K562 (cell line): ENCODE data around the gene C19orf12. TPM values are rescaled to one million over a fixed set of nuclear protein-coding genes. Genes with fewer than 3 reads are reported as not detected.
A peak's percentile ranks its signal among the peaks of the same experiment; 100 is the strongest.

Experiments
- ATAC-seq: fragments of 200-7000 bp; cut with Tn5 transposase; 3 replicates; pipeline ENCODE4 v1.9.1; 2020; ENCODE audit warnings: moderate library complexity
- BruUV-seq: library from RNA; stranded (reverse); fragments of 400-500 nt; replicated peaks from 2 replicates; lab custom pipeline; 2021; lab: Mats Ljungman, UMichigan
- CTCF ChIA-PET: fragments of 300-600 bp; formaldehyde crosslinking; extraction: SDS; loops from one replicate; lab custom pipeline; 2021; ENCODE audit warnings: low intra/inter-chr PET ratio; lab: Yijun Ruan, JAX
- POLR2A ChIA-PET: fragments of 300-600, 350-650 bp; sonication (Branson Sonifier 250); formaldehyde crosslinking; extraction: SDS; loops from one replicate; lab custom pipeline; 2021; ENCODE audit warnings: antibody characterized with exemption, inconsistent platforms; lab: Yijun Ruan, JAX
- DNase-seq, 4 experiments: peaks; one replicate each; pipeline versions ENCODE4 v3.0.0 to v3.0.0-alpha.2; 2011 to 2018; ENCODE audit warnings: low spot score in 3 of 4, mixed read lengths in 3 of 4; ENCODE audit errors: extremely low read depth in 1 of 4
- FAIRE-seq: peaks from 2 replicates; lab custom pipeline; 2011; peaks lifted over from hg19 to GRCh38; lab: Jason Lieb, UNC
- H2AFZ ChIP-seq: 2 replicates; pipeline ENCODE4 v1.6.0; 2011; ENCODE audit warnings: low read depth, low read length, control low read depth, inconsistent platforms
- H3K27ac ChIP-seq: fragments of 200-600 bp; 3 replicates; pipeline ENCODE4 v1.8.0; 2011; ENCODE audit warnings: low read depth, mild to moderate bottlenecking, control low read depth, inconsistent platforms, low read length, moderate library complexity, mixed read lengths; ENCODE audit errors: extremely low read depth
- H3K27me3 ChIP-seq, 2 experiments: fragments of 300-600 bp in 1 of 2; 2 replicates in 1 of 2; 3 replicates in 1 of 2; pipeline versions ENCODE4 v1.6.0 to v1.8.0; 2011; ENCODE audit warnings: inconsistent platforms in 2 of 2, low read length in 2 of 2, mild to moderate bottlenecking in 1 of 2, mixed read lengths in 1 of 2, moderate library complexity in 1 of 2; ENCODE audit not compliant: control insufficient read depth in 2 of 2, insufficient read depth in 2 of 2
- H3K36me3 ChIP-seq: fragments of 300-600 bp; 3 replicates; pipeline ENCODE4 v1.8.0; 2011; ENCODE audit warnings: mild to moderate bottlenecking, low read length, inconsistent platforms; ENCODE audit not compliant: control insufficient read depth, insufficient read depth
- H3K4me1 ChIP-seq, 2 experiments: fragments of 200-600 bp in 1 of 2; replicated peaks in 1 of 2; 2 replicates in 1 of 2; 3 replicates in 1 of 2; pipeline versions ENCODE4 v1.5.1 to v1.8.0; 2011; ENCODE audit warnings: inconsistent platforms in 2 of 2, low read length in 2 of 2, mild to moderate bottlenecking in 1 of 2, mixed read lengths in 1 of 2, moderate library complexity in 1 of 2; ENCODE audit not compliant: control insufficient read depth in 2 of 2, insufficient read depth in 2 of 2
- H3K4me2 ChIP-seq: 2 replicates; pipeline ENCODE4 v1.6.1; 2011; ENCODE audit warnings: low read length, control low read depth, inconsistent platforms, mixed read lengths; ENCODE audit not compliant: insufficient read depth
- H3K4me3 ChIP-seq: fragments of 200-600 bp; sonication (generic), shearing (Covaris generic); 2 replicates; pipeline ENCODE4 v1.5.1; 2016; ENCODE audit warnings: control low read depth, inconsistent platforms
- H3K79me2 ChIP-seq: fragments of 200-600 bp; 3 replicates; pipeline ENCODE4 v1.8.0; 2011; ENCODE audit warnings: low read length, inconsistent platforms; ENCODE audit not compliant: control insufficient read depth, insufficient read depth
- H3K9ac ChIP-seq, 2 experiments: 2 replicates each; pipeline versions ENCODE4 v1.6.0 to v1.6.1; 2011; ENCODE audit warnings: low read depth in 2 of 2, low read length in 2 of 2, control low read depth in 1 of 2, inconsistent platforms in 1 of 2, mild to moderate bottlenecking in 1 of 2, mixed read lengths in 1 of 2; ENCODE audit not compliant: insufficient read depth in 1 of 2
- H3K9me1 ChIP-seq: one replicate; pipeline ENCODE4 v1.6.0; 2011; ENCODE audit warnings: inconsistent platforms, mild to moderate bottlenecking, low read length, moderate library complexity; ENCODE audit not compliant: control insufficient read depth, insufficient read depth
- H3K9me3 ChIP-seq: replicated peaks from 2 replicates; pipeline ENCODE4 v1.5.1; 2011; ENCODE audit warnings: low read depth, low read length, inconsistent platforms; ENCODE audit not compliant: control insufficient read depth, insufficient read depth
- H4K20me1 ChIP-seq: replicated peaks from 2 replicates; pipeline ENCODE4 v1.6.1; 2011; ENCODE audit warnings: low read length, inconsistent platforms, mixed read lengths; ENCODE audit not compliant: control insufficient read depth, insufficient read depth
- AFF4 ChIP-seq: sonication (generic); formaldehyde crosslinking; IDR thresholded peaks from 2 replicates; pipeline ENCODE4 v1.8.0; 2023; ENCODE audit warnings: mild to moderate bottlenecking, missing genetic modification reagents
- ARID3B ChIP-seq: fragments of 250-450 bp; sonication (Bioruptor Pico); IDR thresholded peaks from 2 replicates; pipeline ENCODE4 v1.4.0; 2020; ENCODE audit warnings: borderline replicate concordance
- BCOR ChIP-seq: fragments of 450-650 bp; IDR thresholded peaks from 2 replicates; pipeline ENCODE4 v1.6.1; 2016
- CHD4 ChIP-seq: fragments of 200-600 bp; sonication (generic); IDR thresholded peaks from 3 replicates; pipeline ENCODE4 v1.6.1; 2012; ENCODE audit warnings: low read depth, mild to moderate bottlenecking, mixed read lengths, low read length, inconsistent platforms; ENCODE audit not compliant: insufficient read depth, insufficient replicate concordance, poor library complexity, severe bottlenecking
- CREBBP ChIP-seq: IDR thresholded peaks from one replicate; pipeline ENCODE4 v1.6.1; 2012; ENCODE audit warnings: low read depth, mild to moderate bottlenecking, control low read depth, inconsistent platforms, low read length
- DMBX1 ChIP-seq: fragments of 250-450 bp; sonication (Bioruptor Pico); IDR thresholded peaks from 2 replicates; pipeline ENCODE4 v1.8.0; 2022; ENCODE audit warnings: inconsistent platforms, mild to moderate bottlenecking, moderate library complexity, borderline replicate concordance
- NFYB ChIP-seq: IDR thresholded peaks from 2 replicates; pipeline ENCODE4 v1.6.1; 2011; ENCODE audit warnings: mild to moderate bottlenecking, moderate library complexity; ENCODE audit not compliant: insufficient read length; ENCODE audit errors: extremely low read depth
- RAD51 ChIP-seq: fragments of 450-650 bp; IDR thresholded peaks from 2 replicates; pipeline ENCODE4 v1.7.1; 2016; ENCODE audit warnings: low read depth, mild to moderate bottlenecking, borderline replicate concordance
- RBM25 ChIP-seq: fragments of 200-400 bp; formaldehyde crosslinking; IDR thresholded peaks from 2 replicates; pipeline ENCODE4 v1.6.1; 2018; ENCODE audit warnings: low read length, low read depth, moderate library complexity; ENCODE audit not compliant: severe bottlenecking
- SLC30A9 ChIP-seq: fragments of 250-450 bp; sonication (Bioruptor Pico); IDR thresholded peaks from 2 replicates; pipeline ENCODE4 v1.8.0; 2022; ENCODE audit warnings: mild to moderate bottlenecking, moderate library complexity
- USF1 ChIP-seq: sonication (generic); formaldehyde crosslinking; IDR thresholded peaks from 2 replicates; pipeline ENCODE4 v1.9.0; 2022; ENCODE audit warnings: mild to moderate bottlenecking, missing genetic modification reagents
- USF2 ChIP-seq: sonication (generic); formaldehyde crosslinking; IDR thresholded peaks from 2 replicates; pipeline ENCODE4 v1.5.0; 2020; ENCODE audit warnings: missing genetic modification reagents
- ZNF263 ChIP-seq: sonication (generic); formaldehyde crosslinking; IDR thresholded peaks from 2 replicates; pipeline ENCODE4 v1.8.0; 2022; ENCODE audit warnings: mild to moderate bottlenecking, missing genetic modification reagents, borderline replicate concordance
- WGBS: fragments of 100-300 bp; shearing (Covaris generic); methylation state at CpG from one replicate; pipeline ENCODE4 v1.1.6; 2016; ENCODE audit warnings: low coverage, mixed read lengths; ENCODE audit not compliant: insufficient coverage; ENCODE audit errors: missing lambda C conversion rate; 5-methylcytosine and 5-hydroxymethylcytosine counted together
- in situ Hi-C: fragments of 300-500 bp; cut with MboI; formaldehyde crosslinking; loops from 4 replicates; pipeline ENCODE4 v1.15.0; 2018; ENCODE audit warnings: inconsistent platforms, mixed read lengths
- intact Hi-C: fragments of 100-400 bp; cut with micrococcal nuclease; formaldehyde crosslinking; loops from 2 replicates; pipeline ENCODE4 v1.14.2; 2022
- polyA plus RNA-seq, 8 experiments: library from polyadenylated mRNA; depleted of rRNA in 4 of 8; stranded (reverse) in 5 of 8; unstranded in 3 of 8; fragments of >200 nt; fragmentation: Nextera tagmentation in 2 of 8; fragmentation: Illumina TruSeq in 1 of 8; extraction: Ambion mirVana in 2 of 8; extraction: Trizol in 1 of 8; gene quantifications; 2 replicates each; pipeline versions ENCODE4 v1.2.1 to v1.2.3, GENCODE V29; 2011 to 2014; ENCODE audit warnings: inconsistent platforms in 1 of 8, missing spikeins in 1 of 8
- total RNA-seq, 7 experiments: library from RNA; depleted of rRNA in 6 of 7; stranded (reverse); fragments of >200 nt in 6 of 7; fragmentation: Illumina TruSeq in 2 of 7; extraction: Trizol in 2 of 7; gene quantifications; 2 replicates each; pipeline versions ENCODE4 v1.2.1 to v1.2.3, GENCODE V29; 2011 to 2021; ENCODE audit warnings: low replicate concordance in 1 of 7

Gene C19orf12
- total and polyA plus RNA-seq, 9 of the 15 experiments (the other 6 are each of a cell fraction or from before 2014, with no cell fraction given): 1.9 to 14.5 (median 10.2) TPM

GRCh38 chr19:29753190-29753933, 38.3 kb upstream of the C19orf12 start:
- ChIA-PET POLR2A (interaction anchor here (1.1 kb wide), 1 partner anchor 38 kb away, joined by 3 read pairs; the partner anchor contains the start of gene C19orf12), CTCF (interaction anchor here (0.6 kb wide), 1 partner anchor 65 kb away, joined by 3 read pairs; no protein-coding TSS in a partner anchor)
- in situ Hi-C loops: no loop called here

More at GRCh38 chr19:29753190-29753933, 38.3 kb upstream of the C19orf12 start:
- no peak overlapping the region for H3K4me3 ChIP-seq
- H3K4me2 ChIP-seq: peak overlapping the region; percentile 18; the same call in 1 of the 2 replicates
- ATAC-seq (peak; percentile 88), DNase-seq (peak; percentile 35 to 89 (median 86)), FAIRE-seq (peak; percentile 87)
- H3K36me3 ChIP-seq: no peaks in the 10 kb centered on the region
- H3K9ac ChIP-seq: peak overlapping the region in 1 of 2 experiments; percentile 9; a peak in 1 of 4 replicates
- no TSS peak for BruUV-seq
- H3K9me3 ChIP-seq: no peaks in the 10 kb centered on the region
- intact Hi-C loops: no loop called here
- H3K27ac ChIP-seq: no peak overlapping the region
- H3K79me2 ChIP-seq: no peaks in the 10 kb centered on the region
- TF ChIP-seq AFF4: no peak
- peak; percentile 44; the same call in 1 of the 2 replicates for TF ChIP-seq BCOR
- TF ChIP-seq RBM25: peak; percentile 66
- TF ChIP-seq CREBBP: no peak
- peak; percentile 85 for TF ChIP-seq USF1 (CRISPR knock-in tag)
- TF ChIP-seq SLC30A9 (CRISPR knock-in tag): no peak
- TF ChIP-seq USF2 (CRISPR knock-in tag): peak; percentile 87
- TF ChIP-seq ARID3B (CRISPR knock-in tag): no peak
- peak; percentile 51; the same call in 1 of the 2 replicates for TF ChIP-seq ZNF263 (CRISPR knock-in tag)
- TF ChIP-seq NFYB: peak; percentile 11
- peak; percentile 74 for TF ChIP-seq RAD51
- peak; percentile 79 for TF ChIP-seq CHD4
- no peak for TF ChIP-seq DMBX1 (CRISPR knock-in tag)
- WGBS: under 1% methylated on average over 16 of the region's 16 CpGs
- peak overlapping the region; percentile 72; the same call in 1 of the 2 replicates for H2AFZ ChIP-seq
- peaks cover 30 to 59% of the 10 kb centered on the region in 2 experiments for H3K27me3 ChIP-seq
- no peaks in the 10 kb centered on the region for H3K9me1 ChIP-seq
- peaks cover 5% of the 10 kb centered on the region; the same call in 1 of the 2 replicates for H4K20me1 ChIP-seq
- H3K4me1 ChIP-seq: peaks cover 0 to 4% of the 10 kb centered on the region in 2 experiments; a peak in 1 of 5 replicates
